Measurements from ENCODE around the gene FAS. TPM values are rescaled to one million over a fixed set of nuclear protein-coding genes. Genes with fewer than 3 reads are reported as not detected.

Gene FAS
- total and polyA plus RNA-seq, 5 donors: 4.7 to 10.1 (median 6.4) TPM

- 79% methylated on average over 3 of the region's 3 CpGs for WGBS
- H3K4me1 ChIP-seq (ENCODE audit: control insufficient read depth, insufficient read depth, low read length): no peaks in the 10 kb centered on the region
- DNase-seq (no peak), ATAC-seq (no peak)
- no peak overlapping the region for H3K27ac ChIP-seq (ENCODE audit: low read length)
- H3K9me3 ChIP-seq (ENCODE audit: control insufficient read depth, low read length): no peaks in the 10 kb centered on the region
- no peaks in the 10 kb centered on the region for H3K27me3 ChIP-seq (ENCODE audit: control insufficient read depth, insufficient read depth)
- intact Hi-C loops (cut with DNase I): no loop called here
- H3K4me3 ChIP-seq (ENCODE audit: low read length): no peak overlapping the region
These were observed 46.5 kb downstream of the FAS start for GRCh38 chr10:89037096-89037495.

- intact Hi-C loops (cut with DNase I): no loop called here
- DNase-seq (no peak), ATAC-seq (no peak)
- Histone ChIP-seq H3K27ac (ENCODE audit: low read length) (no peak overlapping the region), H3K4me3 (ENCODE audit: low read length) (no peak overlapping the region), H3K9me3 (ENCODE audit: control insufficient read depth, low read length) (no peaks in the 10 kb centered on the region), H3K4me1 (ENCODE audit: control insufficient read depth, insufficient read depth, low read length) (no peaks in the 10 kb centered on the region), H3K27me3 (ENCODE audit: control insufficient read depth, insufficient read depth) (no peaks in the 10 kb centered on the region)
- WGBS: 79% methylated on average over 2 of the region's 2 CpGs
These were observed 52.0 kb downstream of the FAS start for GRCh38 chr10:89042562-89042961.

GRCh38 chr10:89043052-89043451 is 52.5 kb downstream of the FAS start:
- no peak overlapping the region for H3K4me3 ChIP-seq (ENCODE audit: low read length)
- no peaks in the 10 kb centered on the region for H3K27me3 ChIP-seq (ENCODE audit: control insufficient read depth, insufficient read depth)
- ATAC-seq: no peak
- no peaks in the 10 kb centered on the region for H3K9me3 ChIP-seq (ENCODE audit: control insufficient read depth, low read length)
- 72% methylated on average over 4 of the region's 4 CpGs for WGBS
- no peak for DNase-seq
- intact Hi-C loops (cut with DNase I): no loop called here
- H3K4me1 ChIP-seq (ENCODE audit: control insufficient read depth, insufficient read depth, low read length): no peaks in the 10 kb centered on the region
- H3K27ac ChIP-seq (ENCODE audit: low read length): no peak overlapping the region

GRCh38 chr10:89047397-89047796 is 56.8 kb downstream of the FAS start:
- H3K4me3 ChIP-seq (ENCODE audit: low read length): no peak overlapping the region
- no peaks in the 10 kb centered on the region for H3K9me3 ChIP-seq (ENCODE audit: control insufficient read depth, low read length)
- H3K27ac ChIP-seq (ENCODE audit: low read length): no peak overlapping the region
- H3K4me1 ChIP-seq (ENCODE audit: control insufficient read depth, insufficient read depth, low read length): no peaks in the 10 kb centered on the region
- intact Hi-C loops (cut with DNase I): no loop called here
- DNase-seq: no peak
- WGBS: 69% methylated on average over 2 of the region's 2 CpGs
- no peak for ATAC-seq
- no peaks in the 10 kb centered on the region for H3K27me3 ChIP-seq (ENCODE audit: control insufficient read depth, insufficient read depth)

DNA sequence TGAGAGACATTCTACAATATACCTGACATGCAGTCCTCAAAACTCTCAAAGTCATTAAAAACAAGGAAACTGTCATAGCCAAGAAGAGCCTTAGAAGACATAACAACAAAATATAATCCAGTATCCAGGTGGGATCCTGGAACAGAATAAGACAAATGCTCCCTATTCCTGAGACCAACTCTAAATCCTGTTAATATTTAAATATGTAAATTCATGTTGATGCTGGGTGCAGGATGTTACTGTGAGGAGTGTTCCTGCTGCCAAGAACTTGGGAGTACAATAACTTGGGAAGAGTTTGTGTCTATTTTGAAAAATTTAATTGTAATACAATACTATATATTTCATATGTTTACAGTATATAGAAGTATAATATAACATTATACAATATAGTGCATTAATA is 61.0 kb downstream of the FAS start:
- intact Hi-C loops (cut with DNase I): no loop called here

GRCh38 chr10:89053555-89053954 is 63.0 kb downstream of the FAS start:
- Histone ChIP-seq H3K4me1 (ENCODE audit: control insufficient read depth, insufficient read depth, low read length) (peaks cover 3% of the 10 kb centered on the region), H3K27ac (ENCODE audit: low read length) (no peak overlapping the region), H3K27me3 (ENCODE audit: control insufficient read depth, insufficient read depth) (no peaks in the 10 kb centered on the region), H3K4me3 (ENCODE audit: low read length) (no peak overlapping the region), H3K9me3 (ENCODE audit: control insufficient read depth, low read length) (no peaks in the 10 kb centered on the region)
- intact Hi-C loops (cut with DNase I): no loop called here
- ATAC-seq (peak; percentile 43 to 79), DNase-seq (peak in 1 of 3 donors; percentile 42)
- WGBS: 46% methylated on average over 5 of the region's 5 CpGs

More for the DNA sequence above, 61.0 kb downstream of the FAS start:
- no peaks in the 10 kb centered on the region for H3K9me3 ChIP-seq (ENCODE audit: control insufficient read depth, low read length)
- H3K27me3 ChIP-seq (ENCODE audit: control insufficient read depth, insufficient read depth): no peaks in the 10 kb centered on the region
- ATAC-seq: no peak
- no peak overlapping the region for H3K27ac ChIP-seq (ENCODE audit: low read length)
- no peak for DNase-seq
- no peak overlapping the region for H3K4me3 ChIP-seq (ENCODE audit: low read length)
- H3K4me1 ChIP-seq (ENCODE audit: control insufficient read depth, insufficient read depth, low read length): peaks cover 3% of the 10 kb centered on the region

GRCh38 chr10:89055159-89055558 is 64.6 kb downstream of the FAS start:
- intact Hi-C loops (cut with DNase I): no loop called here
- no peak for ATAC-seq

DNA sequence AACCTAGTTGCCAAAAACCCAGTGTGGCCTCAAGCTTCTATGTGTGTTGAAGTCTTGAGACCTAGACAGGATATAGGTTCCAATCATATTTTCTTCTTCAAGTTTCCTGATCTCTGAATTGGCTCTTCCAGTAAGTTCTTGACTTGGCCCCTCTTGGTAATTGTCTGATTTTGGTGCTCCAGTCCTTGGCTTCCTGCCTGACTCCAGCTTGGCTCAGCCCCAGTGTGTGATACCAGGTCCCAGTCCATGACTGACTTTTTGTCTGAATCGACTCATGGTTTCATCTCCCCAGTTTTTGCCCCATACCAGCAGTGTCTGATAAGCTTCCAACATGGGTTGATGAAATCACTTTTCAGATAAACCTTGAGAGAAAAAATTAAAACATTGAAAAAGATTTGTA is 72.3 kb downstream of the FAS start:
- peak; percentile 77 to 85 for ATAC-seq
- peak; percentile 70 to 90 (median 88) for DNase-seq
- Histone ChIP-seq H3K4me1 (ENCODE audit: control insufficient read depth, insufficient read depth, low read length) (no peaks in the 10 kb centered on the region), H3K9me3 (ENCODE audit: control insufficient read depth, low read length) (no peaks in the 10 kb centered on the region), H3K27ac (ENCODE audit: low read length) (no peak overlapping the region), H3K4me3 (ENCODE audit: low read length) (no peak overlapping the region), H3K27me3 (ENCODE audit: control insufficient read depth, insufficient read depth) (no peaks in the 10 kb centered on the region)
- WGBS: 12% methylated on average over 1 of the region's 1 CpG
- intact Hi-C loops (cut with DNase I): no loop called here

More at GRCh38 chr10:89055159-89055558, 64.6 kb downstream of the FAS start:
- 75% methylated on average over 5 of the region's 5 CpGs for WGBS
- DNase-seq: no peak
- no peak overlapping the region for H3K4me3 ChIP-seq (ENCODE audit: low read length)
- H3K9me3 ChIP-seq (ENCODE audit: control insufficient read depth, low read length): no peaks in the 10 kb centered on the region
- H3K27ac ChIP-seq (ENCODE audit: low read length): no peak overlapping the region
- H3K4me1 ChIP-seq (ENCODE audit: control insufficient read depth, insufficient read depth, low read length): peaks cover 3% of the 10 kb centered on the region
- H3K27me3 ChIP-seq (ENCODE audit: control insufficient read depth, insufficient read depth): no peaks in the 10 kb centered on the region

DNA sequence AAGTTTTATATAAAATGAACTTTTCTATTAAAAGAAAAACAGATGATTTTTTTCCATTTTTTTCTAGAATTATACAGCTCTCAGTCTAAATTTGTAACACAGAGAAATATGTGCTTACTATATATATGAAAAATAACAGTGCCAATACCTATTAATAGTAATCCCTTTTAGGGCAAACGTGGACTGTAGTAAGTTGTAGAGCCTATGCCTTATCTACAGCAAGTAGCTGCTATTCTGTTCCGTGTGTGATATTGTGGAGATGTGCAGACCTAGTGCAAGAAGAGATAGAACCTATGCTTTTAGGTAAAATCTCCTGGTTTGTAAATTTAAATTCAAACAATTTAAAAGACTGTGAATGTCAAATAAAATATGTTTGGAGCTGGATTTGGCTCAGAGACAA is 72.9 kb downstream of the FAS start:
- H3K9me3 ChIP-seq (ENCODE audit: control insufficient read depth, low read length): no peaks in the 10 kb centered on the region

GRCh38 chr10:89064748-89065147 is 74.2 kb downstream of the FAS start:
- 59% methylated on average over 5 of the region's 5 CpGs for WGBS

More for the DNA sequence above, 72.9 kb downstream of the FAS start:
- WGBS: 46% methylated on average over 2 of the region's 2 CpGs
- no peak overlapping the region for H3K4me3 ChIP-seq (ENCODE audit: low read length)
- ATAC-seq (no peak), DNase-seq (no peak)
- no peaks in the 10 kb centered on the region for H3K4me1 ChIP-seq (ENCODE audit: control insufficient read depth, insufficient read depth, low read length)
- intact Hi-C loops (cut with DNase I): no loop called here
- H3K27me3 ChIP-seq (ENCODE audit: control insufficient read depth, insufficient read depth): no peaks in the 10 kb centered on the region
- no peak overlapping the region for H3K27ac ChIP-seq (ENCODE audit: low read length)

More at GRCh38 chr10:89064748-89065147, 74.2 kb downstream of the FAS start:
- Histone ChIP-seq H3K4me3 (ENCODE audit: low read length) (no peak overlapping the region), H3K27me3 (ENCODE audit: control insufficient read depth, insufficient read depth) (no peaks in the 10 kb centered on the region), H3K4me1 (ENCODE audit: control insufficient read depth, insufficient read depth, low read length) (no peaks in the 10 kb centered on the region), H3K9me3 (ENCODE audit: control insufficient read depth, low read length) (no peaks in the 10 kb centered on the region), H3K27ac (ENCODE audit: low read length) (no peak overlapping the region)
- peak in 1 of 2 donors; percentile 80 for ATAC-seq
- intact Hi-C loops (cut with DNase I): no loop called here
- DNase-seq: no peak

All from right cardiac atrium (tissue), 5 donors.